Measurements from ENCODE around the gene NEURL1B.
"Not testable (repeated sequence)": the region's sequence is repeated elsewhere in the genome, so short reads cannot be mapped to it uniquely, and the experiment has no call there.

- TF ChIP-seq, protein P1, sequence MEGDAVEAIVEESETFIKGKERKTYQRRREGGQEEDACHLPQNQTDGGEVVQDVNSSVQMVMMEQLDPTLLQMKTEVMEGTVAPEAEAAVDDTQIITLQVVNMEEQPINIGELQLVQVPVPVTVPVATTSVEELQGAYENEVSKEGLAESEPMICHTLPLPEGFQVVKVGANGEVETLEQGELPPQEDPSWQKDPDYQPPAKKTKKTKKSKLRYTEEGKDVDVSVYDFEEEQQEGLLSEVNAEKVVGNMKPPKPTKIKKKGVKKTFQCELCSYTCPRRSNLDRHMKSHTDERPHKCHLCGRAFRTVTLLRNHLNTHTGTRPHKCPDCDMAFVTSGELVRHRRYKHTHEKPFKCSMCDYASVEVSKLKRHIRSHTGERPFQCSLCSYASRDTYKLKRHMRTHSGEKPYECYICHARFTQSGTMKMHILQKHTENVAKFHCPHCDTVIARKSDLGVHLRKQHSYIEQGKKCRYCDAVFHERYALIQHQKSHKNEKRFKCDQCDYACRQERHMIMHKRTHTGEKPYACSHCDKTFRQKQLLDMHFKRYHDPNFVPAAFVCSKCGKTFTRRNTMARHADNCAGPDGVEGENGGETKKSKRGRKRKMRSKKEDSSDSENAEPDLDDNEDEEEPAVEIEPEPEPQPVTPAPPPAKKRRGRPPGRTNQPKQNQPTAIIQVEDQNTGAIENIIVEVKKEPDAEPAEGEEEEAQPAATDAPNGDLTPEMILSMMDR (conservative IDR thresholded peaks at IDR 0.05): not testable (repeated sequence)
- not testable (repeated sequence) for TF ChIP-seq ZFX (IDR thresholded peaks at IDR 0.05)
These were observed 39.5 kb upstream of the NEURL1B start for GRCh38 chr5:172601576-172601975.
